ENCODE measurements around the gene RGMA.

The RGMA gene

GRCh38 chr15:93036951-93037819, 51.8 kb downstream of the RGMA start:
- H3K4me3 ChIP-seq (ENCODE audit: low read length) = no peak overlapping the region
- H3K79me1 ChIP-seq (ENCODE audit: low read length) = no peaks in the 10 kb centered on the region
- no peaks in the 10 kb centered on the region for H3K79me2 ChIP-seq (ENCODE audit: control insufficient read depth, insufficient read depth, low read length)
- no peak overlapping the region for H2AK5ac ChIP-seq (ENCODE audit: low read length)
- no peak overlapping the region for H2BK5ac ChIP-seq (ENCODE audit: low read length)
- H3K23ac ChIP-seq (ENCODE audit: low read length) = no peak overlapping the region
- H3K56ac ChIP-seq (ENCODE audit: low read length) = no peak overlapping the region
- DNase-seq = no peak
- no peak overlapping the region for H3K4ac ChIP-seq (ENCODE audit: low read depth, low read length)
- H3K4me2 ChIP-seq (ENCODE audit: low read length) = no peak overlapping the region
- H3K18ac ChIP-seq (ENCODE audit: low read length) = no peak overlapping the region
- H4K5ac ChIP-seq (ENCODE audit: low read length) = no peak overlapping the region
- H3K9ac ChIP-seq (ENCODE audit: low read length) = no peak overlapping the region
- H3K36me3 ChIP-seq (ENCODE audit: control insufficient read depth, insufficient read depth, low read length) = no peaks in the 10 kb centered on the region
- H3K4me1 ChIP-seq (ENCODE audit: control insufficient read depth, low read depth, low read length) = no peaks in the 10 kb centered on the region
- no CpG with 5 or more reads among the region's 29 CpGs for WGBS (ENCODE audit: extremely low coverage, insufficient coverage, low lambda C conversion rate)
- H4K8ac ChIP-seq (ENCODE audit: low read depth, low read length) = no peak overlapping the region
- H2BK120ac ChIP-seq (ENCODE audit: low read depth, low read length) = no peak overlapping the region
- no peak overlapping the region for H3K27ac ChIP-seq (ENCODE audit: low read depth, low read length)
- H3K27me3 ChIP-seq (ENCODE audit: insufficient read depth, low read length, poor library complexity) = no peaks in the 10 kb centered on the region
- no peak overlapping the region for H2BK15ac ChIP-seq (replicated peaks; ENCODE audit: low read depth)

GRCh38 chr15:93035953-93036810, 52.8 kb downstream of the RGMA start:
- Histone ChIP-seq H4K8ac (ENCODE audit: low read depth, low read length) (no peak overlapping the region), H3K4me2 (ENCODE audit: low read length) (no peak overlapping the region), H3K23ac (ENCODE audit: low read length) (no peak overlapping the region), H3K36me3 (ENCODE audit: control insufficient read depth, insufficient read depth, low read length) (no peaks in the 10 kb centered on the region), H2BK15ac (replicated peaks; ENCODE audit: low read depth) (no peak overlapping the region), H3K9ac (ENCODE audit: low read length) (no peak overlapping the region), H3K27ac (ENCODE audit: low read depth, low read length) (no peak overlapping the region), H3K79me1 (ENCODE audit: low read length) (no peaks in the 10 kb centered on the region), H3K56ac (ENCODE audit: low read length) (peak overlapping the region; percentile 5), H3K4me1 (ENCODE audit: control insufficient read depth, low read depth, low read length) (no peaks in the 10 kb centered on the region), H3K4me3 (ENCODE audit: low read length) (no peak overlapping the region), H3K18ac (ENCODE audit: low read length) (no peak overlapping the region), H2BK5ac (ENCODE audit: low read length) (no peak overlapping the region), H3K4ac (ENCODE audit: low read depth, low read length) (no peak overlapping the region), H3K79me2 (ENCODE audit: control insufficient read depth, insufficient read depth, low read length) (no peaks in the 10 kb centered on the region), H2BK120ac (ENCODE audit: low read depth, low read length) (no peak overlapping the region), H4K5ac (ENCODE audit: low read length) (no peak overlapping the region), H3K27me3 (ENCODE audit: insufficient read depth, low read length, poor library complexity) (no peaks in the 10 kb centered on the region), H2AK5ac (ENCODE audit: low read length) (no peak overlapping the region)
- DNase-seq = peak; percentile 55
- WGBS (ENCODE audit: extremely low coverage, insufficient coverage, low lambda C conversion rate) = no CpG with 5 or more reads among the region's 32 CpGs

GRCh38 chr15:93035092-93035915, 53.7 kb downstream of the RGMA start:
- H3K56ac ChIP-seq (ENCODE audit: low read length) = no peak overlapping the region
- no peak for DNase-seq
- H3K27ac ChIP-seq (ENCODE audit: low read depth, low read length) = no peak overlapping the region
- H3K27me3 ChIP-seq (ENCODE audit: insufficient read depth, low read length, poor library complexity) = no peaks in the 10 kb centered on the region
- H2BK15ac ChIP-seq (replicated peaks; ENCODE audit: low read depth) = no peak overlapping the region
- no CpG with 5 or more reads among the region's 18 CpGs for WGBS (ENCODE audit: extremely low coverage, insufficient coverage, low lambda C conversion rate)
- no peak overlapping the region for H3K18ac ChIP-seq (ENCODE audit: low read length)
- no peak overlapping the region for H4K8ac ChIP-seq (ENCODE audit: low read depth, low read length)
- no peak overlapping the region for H3K4ac ChIP-seq (ENCODE audit: low read depth, low read length)
- no peak overlapping the region for H2BK5ac ChIP-seq (ENCODE audit: low read length)
- no peak overlapping the region for H3K4me2 ChIP-seq (ENCODE audit: low read length)
- no peak overlapping the region for H3K23ac ChIP-seq (ENCODE audit: low read length)
- no peaks in the 10 kb centered on the region for H3K4me1 ChIP-seq (ENCODE audit: control insufficient read depth, low read depth, low read length)
- no peak overlapping the region for H2AK5ac ChIP-seq (ENCODE audit: low read length)
- H3K79me2 ChIP-seq (ENCODE audit: control insufficient read depth, insufficient read depth, low read length) = no peaks in the 10 kb centered on the region
- H3K4me3 ChIP-seq (ENCODE audit: low read length) = no peak overlapping the region
- no peak overlapping the region for H3K9ac ChIP-seq (ENCODE audit: low read length)
- no peaks in the 10 kb centered on the region for H3K79me1 ChIP-seq (ENCODE audit: low read length)
- H2BK120ac ChIP-seq (ENCODE audit: low read depth, low read length) = no peak overlapping the region
- H4K5ac ChIP-seq (ENCODE audit: low read length) = no peak overlapping the region
- H3K36me3 ChIP-seq (ENCODE audit: control insufficient read depth, insufficient read depth, low read length) = no peaks in the 10 kb centered on the region

GRCh38 chr15:93034512-93034911, 54.5 kb downstream of the RGMA start:
- no peak overlapping the region for H2BK120ac ChIP-seq (ENCODE audit: low read depth, low read length)
- no peak overlapping the region for H3K9ac ChIP-seq (ENCODE audit: low read length)
- no peaks in the 10 kb centered on the region for H3K4me1 ChIP-seq (ENCODE audit: control insufficient read depth, low read depth, low read length)
- H3K27me3 ChIP-seq (ENCODE audit: insufficient read depth, low read length, poor library complexity) = no peaks in the 10 kb centered on the region
- H2BK15ac ChIP-seq (replicated peaks; ENCODE audit: low read depth) = no peak overlapping the region
- no peak overlapping the region for H3K4me2 ChIP-seq (ENCODE audit: low read length)
- H3K79me1 ChIP-seq (ENCODE audit: low read length) = no peaks in the 10 kb centered on the region
- no peaks in the 10 kb centered on the region for H3K79me2 ChIP-seq (ENCODE audit: control insufficient read depth, insufficient read depth, low read length)
- DNase-seq = no peak
- H3K56ac ChIP-seq (ENCODE audit: low read length) = no peak overlapping the region
- no peak overlapping the region for H2AK5ac ChIP-seq (ENCODE audit: low read length)
- H4K5ac ChIP-seq (ENCODE audit: low read length) = no peak overlapping the region
- no peak overlapping the region for H3K23ac ChIP-seq (ENCODE audit: low read length)
- H3K27ac ChIP-seq (ENCODE audit: low read depth, low read length) = no peak overlapping the region
- H4K8ac ChIP-seq (ENCODE audit: low read depth, low read length) = no peak overlapping the region
- H3K36me3 ChIP-seq (ENCODE audit: control insufficient read depth, insufficient read depth, low read length) = no peaks in the 10 kb centered on the region
- H3K4me3 ChIP-seq (ENCODE audit: low read length) = no peak overlapping the region
- no peak overlapping the region for H2BK5ac ChIP-seq (ENCODE audit: low read length)
- WGBS (ENCODE audit: extremely low coverage, insufficient coverage, low lambda C conversion rate) = no CpG with 5 or more reads among the region's 7 CpGs
- no peak overlapping the region for H3K18ac ChIP-seq (ENCODE audit: low read length)
- no peak overlapping the region for H3K4ac ChIP-seq (ENCODE audit: low read depth, low read length)

- Histone ChIP-seq H2BK15ac (replicated peaks; ENCODE audit: low read depth) (no peak overlapping the region), H3K79me1 (ENCODE audit: low read length) (no peaks in the 10 kb centered on the region), H3K23ac (ENCODE audit: low read length) (no peak overlapping the region), H3K56ac (ENCODE audit: low read length) (no peak overlapping the region), H4K5ac (ENCODE audit: low read length) (no peak overlapping the region), H3K9ac (ENCODE audit: low read length) (no peak overlapping the region), H3K4me2 (ENCODE audit: low read length) (no peak overlapping the region), H2BK5ac (ENCODE audit: low read length) (no peak overlapping the region), H3K79me2 (ENCODE audit: control insufficient read depth, insufficient read depth, low read length) (no peaks in the 10 kb centered on the region), H4K8ac (ENCODE audit: low read depth, low read length) (no peak overlapping the region), H3K18ac (ENCODE audit: low read length) (no peak overlapping the region), H3K4me1 (ENCODE audit: control insufficient read depth, low read depth, low read length) (no peaks in the 10 kb centered on the region), H3K4ac (ENCODE audit: low read depth, low read length) (no peak overlapping the region), H3K27me3 (ENCODE audit: insufficient read depth, low read length, poor library complexity) (no peaks in the 10 kb centered on the region), H3K36me3 (ENCODE audit: control insufficient read depth, insufficient read depth, low read length) (no peaks in the 10 kb centered on the region), H3K27ac (ENCODE audit: low read depth, low read length) (no peak overlapping the region), H2AK5ac (ENCODE audit: low read length) (no peak overlapping the region), H2BK120ac (ENCODE audit: low read depth, low read length) (no peak overlapping the region), H3K4me3 (ENCODE audit: low read length) (no peak overlapping the region)
- DNase-seq = no peak
- WGBS (ENCODE audit: extremely low coverage, insufficient coverage, low lambda C conversion rate) = no CpG with 5 or more reads among the region's 14 CpGs
These were observed 55.5 kb downstream of the RGMA start for GRCh38 chr15:93033434-93034045.

Measured in mesendoderm (in vitro differentiated cells).